GM21619 (cell line): Measurements from ENCODE around the gene FLT3.
"Not testable (repeated sequence)": the region's sequence is repeated elsewhere in the genome, so short reads cannot be mapped to it uniquely, and the experiment has no call there.

Experiments used
- ATAC-seq: cut with Tn5 transposase; IDR thresholded peaks from one replicate; pipeline ENCODE4 v1.9.1; 2021; ENCODE audit not compliant: unreplicated experiment

Gene FLT3

DNA sequence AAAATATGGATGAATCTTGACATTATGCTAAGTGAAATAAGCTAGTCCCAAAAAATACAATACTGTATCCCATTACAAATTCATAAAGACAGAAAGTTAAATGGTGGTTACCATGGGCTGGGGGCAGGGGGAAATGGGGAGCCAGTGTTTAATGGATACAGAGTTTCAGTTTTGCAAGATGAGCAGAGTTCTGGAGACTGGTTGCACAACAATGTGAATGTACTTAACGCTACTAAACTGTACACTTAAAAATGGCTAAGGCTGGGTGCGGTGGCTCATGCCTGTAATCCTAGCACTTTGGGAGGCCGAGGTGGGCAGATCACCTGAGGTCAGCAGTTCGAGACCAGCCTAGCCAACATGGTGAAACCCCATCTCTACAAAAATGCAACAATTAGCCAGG, 1.5 kb upstream of the FLT3 start:
- ATAC-seq: not testable (repeated sequence)

DNA sequence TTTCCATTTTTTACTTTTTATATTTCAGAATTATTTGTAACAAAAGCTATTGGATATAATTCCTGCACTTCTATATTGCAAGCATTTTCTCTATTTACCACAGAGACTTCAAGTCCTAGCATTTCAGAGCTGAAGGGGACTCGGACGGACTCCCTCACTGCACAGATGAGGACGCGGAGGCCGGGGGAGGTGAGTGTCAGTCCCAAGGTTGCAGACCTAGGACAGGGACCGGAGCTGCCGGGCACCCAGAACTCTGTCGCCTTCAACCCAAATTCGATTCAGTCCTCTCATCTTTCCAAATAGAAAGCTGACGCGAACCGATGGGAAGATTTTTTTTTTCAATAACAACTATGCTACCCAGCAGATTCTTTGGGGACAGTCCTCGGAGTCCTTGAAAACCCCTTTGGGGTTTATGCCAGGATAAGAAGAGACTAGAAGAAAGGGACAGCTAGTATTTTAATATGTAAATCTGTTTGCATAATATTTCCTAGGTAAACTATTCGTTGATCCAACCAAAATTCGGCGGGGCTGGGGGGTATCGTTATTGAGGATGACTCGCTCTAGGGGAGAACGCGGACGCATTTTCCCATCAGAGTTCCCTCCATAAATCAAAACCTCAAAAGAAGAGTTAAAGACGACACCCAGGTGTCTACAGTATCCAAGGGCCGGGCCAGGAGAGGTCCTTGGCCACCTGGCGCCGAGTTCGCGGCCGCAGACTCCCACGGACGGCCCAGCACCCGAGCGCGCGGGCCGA, 803 bp downstream of the FLT3 start:
- ATAC-seq: no peak

DNA sequence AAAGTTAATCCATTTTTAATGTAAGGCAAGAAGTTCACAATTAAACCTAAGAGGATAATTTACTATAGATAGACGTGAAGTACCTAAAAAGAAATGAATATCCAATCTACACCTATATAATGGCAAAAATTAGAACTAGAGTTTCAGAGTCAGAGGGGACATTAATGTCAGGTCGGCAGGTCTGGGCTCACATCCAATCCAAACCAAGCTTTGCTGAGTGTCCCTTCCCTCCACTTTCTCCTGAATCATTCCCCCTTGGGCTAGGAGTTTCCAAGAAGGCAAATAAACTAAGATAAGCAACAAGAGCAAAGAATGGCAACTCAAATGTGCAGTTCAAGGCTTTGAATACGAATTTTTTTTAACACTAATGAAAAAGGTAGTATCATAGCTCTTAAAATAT, 2.9 kb downstream of the FLT3 start:
- ATAC-seq: no peak

DNA sequence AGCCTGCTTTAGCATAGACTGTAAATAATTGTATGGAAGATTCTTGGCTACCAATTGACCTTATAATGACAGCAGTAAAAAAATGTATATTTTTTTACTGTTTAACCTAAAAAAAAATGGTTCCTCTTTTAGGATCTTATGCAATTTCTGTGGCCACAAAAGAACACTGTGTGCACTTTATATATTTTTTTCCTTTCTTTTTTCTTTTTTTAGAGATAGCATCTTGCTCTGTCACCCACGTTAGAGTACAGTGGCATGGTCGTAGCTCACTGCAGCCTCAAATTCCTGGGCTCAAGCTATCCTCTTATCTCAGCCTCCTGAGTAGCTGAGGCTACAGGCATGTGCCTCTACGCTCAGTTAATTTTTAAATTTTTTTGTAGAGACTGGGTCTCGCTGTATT, 6.1 kb downstream of the FLT3 start:
- ATAC-seq: no peak

DNA sequence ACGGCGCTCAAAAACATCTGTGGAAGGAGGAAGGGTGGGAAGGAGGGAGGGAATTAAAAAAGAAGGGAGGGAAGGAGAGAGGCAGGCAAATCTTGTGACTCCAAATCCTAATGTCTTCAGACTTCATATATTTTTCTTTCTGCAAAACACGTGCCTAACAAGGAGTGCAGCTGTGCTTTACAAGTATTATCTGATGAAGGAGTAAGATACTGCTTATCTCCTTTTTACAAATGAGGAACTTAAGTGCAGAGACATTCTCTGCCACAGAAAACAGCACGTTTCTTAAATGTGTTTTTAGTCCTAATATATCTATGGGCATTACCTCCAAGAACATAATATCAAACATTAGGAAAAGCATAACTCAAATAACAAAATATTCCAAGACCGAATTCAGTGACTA, 6.5 kb downstream of the FLT3 start:
- no peak for ATAC-seq

DNA sequence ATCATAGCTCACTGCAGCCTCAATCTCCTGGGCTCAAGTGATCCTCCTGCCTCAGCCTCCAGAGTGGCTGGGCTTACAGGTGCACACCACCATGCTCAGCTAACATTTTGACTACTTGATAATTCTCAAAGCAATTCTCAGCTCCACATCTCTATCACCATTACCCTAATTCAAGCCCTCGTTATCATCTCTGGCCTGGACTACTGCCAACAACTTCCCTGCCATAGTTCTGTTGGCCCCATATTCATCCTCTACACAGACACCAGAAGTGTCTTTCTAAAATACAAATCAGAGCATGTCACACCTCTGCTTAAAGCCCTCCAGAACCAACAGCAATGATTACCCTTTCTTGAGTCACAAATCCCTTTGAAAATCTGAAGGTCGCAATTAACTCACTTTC, 7.9 kb downstream of the FLT3 start:
- ATAC-seq: no peak

DNA sequence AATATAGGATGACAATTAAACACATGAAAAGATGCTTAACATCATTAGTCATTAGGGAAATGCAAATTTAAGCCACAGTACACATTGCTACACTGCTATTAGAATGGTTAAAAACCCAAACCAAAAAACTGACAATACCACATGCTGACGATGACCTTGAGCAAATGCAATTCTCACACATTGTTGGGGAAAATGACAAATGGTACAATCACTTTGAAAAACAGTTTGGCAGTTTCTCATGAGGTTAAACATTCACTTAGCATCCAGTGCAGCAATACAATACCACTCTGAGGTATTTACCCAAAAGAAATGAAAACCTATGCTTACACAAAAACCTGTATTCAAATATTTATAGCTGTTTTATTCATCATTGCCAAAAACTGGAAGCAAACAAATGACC, 11.3 kb downstream of the FLT3 start:
- no peak for ATAC-seq

DNA sequence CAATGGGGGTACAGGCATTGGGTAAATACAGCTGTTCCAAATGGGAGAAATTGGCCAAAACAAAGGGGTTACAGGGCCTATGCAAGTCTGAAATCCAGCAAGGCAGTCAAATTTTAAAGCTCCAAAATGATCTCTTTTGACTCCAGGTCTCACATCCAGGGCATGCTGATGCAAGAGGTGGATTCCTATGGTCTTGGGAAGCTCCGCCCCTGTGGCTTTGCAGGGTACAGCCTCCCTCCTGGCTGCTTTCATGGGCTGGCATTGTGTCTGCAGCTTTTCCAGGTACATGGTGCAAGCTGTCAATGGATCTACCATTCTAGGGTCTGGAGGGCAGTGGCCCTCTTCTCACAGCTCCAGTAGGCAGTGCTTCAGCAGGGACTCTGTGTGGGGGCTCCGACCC, 22.6 kb downstream of the FLT3 start:
- ATAC-seq: not testable (repeated sequence)

DNA sequence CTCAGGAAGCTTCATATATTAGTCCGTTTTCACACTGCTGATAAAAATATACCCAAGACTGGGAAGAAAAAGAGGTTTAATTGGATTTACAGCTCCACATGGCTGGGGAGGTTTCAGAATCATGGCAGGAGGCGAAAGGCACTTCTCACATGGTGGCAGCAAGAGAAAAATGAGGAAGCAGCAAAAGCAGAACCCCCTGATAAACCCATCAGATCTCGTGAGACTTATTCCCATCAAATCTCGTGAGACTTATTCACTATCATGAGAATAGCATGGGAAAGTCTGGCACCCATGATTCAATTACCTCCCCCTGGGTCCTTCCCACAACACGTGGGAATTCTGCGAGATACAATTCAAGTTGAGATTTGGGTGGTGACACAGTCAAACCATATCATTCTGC, 23.1 kb downstream of the FLT3 start:
- ATAC-seq: no peak

DNA sequence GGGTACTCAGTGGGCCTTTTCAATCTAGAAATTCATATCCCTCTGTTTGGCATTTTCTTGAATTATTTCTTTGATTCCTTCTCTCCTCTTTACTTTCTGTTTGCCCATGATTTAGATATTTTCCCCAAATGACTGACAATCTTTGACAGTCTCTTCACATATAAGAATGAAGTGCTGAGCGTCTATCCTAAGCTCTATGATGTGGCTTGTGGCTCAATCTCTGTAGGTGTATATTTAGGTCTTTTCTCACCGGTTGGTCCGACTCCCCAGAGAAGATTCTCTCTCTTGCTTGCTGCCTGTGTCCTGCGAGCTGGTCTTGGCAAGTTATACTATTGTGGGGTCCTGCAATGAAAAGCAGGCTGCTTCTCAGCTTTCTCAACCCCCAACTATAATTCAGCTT, 29.0 kb downstream of the FLT3 start:
- ATAC-seq: no peak

DNA sequence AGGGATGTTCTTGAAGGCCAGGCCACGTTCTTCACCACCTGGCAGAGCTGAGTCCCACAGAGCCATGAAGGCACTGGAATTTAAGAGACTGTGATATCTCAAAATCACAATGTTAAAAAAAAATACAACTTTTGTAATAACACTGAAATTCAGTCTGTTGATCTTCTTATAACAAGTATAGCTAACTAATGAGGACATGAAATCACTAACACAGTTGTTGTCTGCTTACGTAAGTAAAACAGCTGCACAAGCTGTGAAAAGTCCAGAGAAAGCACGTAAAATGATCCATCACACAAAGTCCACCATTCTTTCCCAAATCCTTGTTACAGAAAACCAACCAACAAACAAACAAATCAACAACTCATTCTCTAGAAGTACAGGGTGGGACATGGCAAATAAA, 32.9 kb downstream of the FLT3 start:
- ATAC-seq: no peak

DNA sequence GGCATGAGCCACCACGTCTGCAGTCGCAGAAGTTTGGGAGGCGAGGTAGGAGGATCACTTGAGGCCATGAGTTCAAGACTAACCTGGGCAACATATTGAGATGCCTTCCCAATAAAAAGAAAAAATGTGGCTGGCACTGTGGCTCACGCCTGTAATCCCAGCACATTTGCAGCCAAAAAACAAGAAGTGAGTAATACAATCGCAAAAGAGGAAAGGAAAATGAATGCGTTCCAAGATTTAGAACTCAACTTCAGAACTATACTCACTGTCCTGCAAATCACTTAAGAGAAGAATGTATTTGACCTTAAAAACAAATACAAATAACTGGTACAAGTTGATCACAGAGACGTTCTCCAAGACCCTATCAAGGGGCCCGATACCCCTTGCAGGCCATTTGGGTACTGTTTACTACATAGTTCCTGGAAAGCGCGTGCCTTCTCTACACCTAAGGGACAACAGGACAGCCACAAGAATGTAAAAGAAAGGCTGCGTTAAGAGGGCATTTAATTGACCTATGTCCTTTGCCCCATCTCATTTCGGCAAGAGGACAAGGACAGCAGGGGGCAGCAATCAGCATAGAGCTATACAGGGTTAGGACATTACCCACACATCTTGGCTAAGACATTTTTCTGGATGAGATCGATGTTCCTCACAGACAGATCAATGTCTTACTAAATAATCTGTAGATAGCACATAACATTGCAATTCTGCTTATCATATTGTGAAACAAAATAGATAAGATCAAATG, 41.3 kb downstream of the FLT3 start:
- no peak for ATAC-seq

DNA sequence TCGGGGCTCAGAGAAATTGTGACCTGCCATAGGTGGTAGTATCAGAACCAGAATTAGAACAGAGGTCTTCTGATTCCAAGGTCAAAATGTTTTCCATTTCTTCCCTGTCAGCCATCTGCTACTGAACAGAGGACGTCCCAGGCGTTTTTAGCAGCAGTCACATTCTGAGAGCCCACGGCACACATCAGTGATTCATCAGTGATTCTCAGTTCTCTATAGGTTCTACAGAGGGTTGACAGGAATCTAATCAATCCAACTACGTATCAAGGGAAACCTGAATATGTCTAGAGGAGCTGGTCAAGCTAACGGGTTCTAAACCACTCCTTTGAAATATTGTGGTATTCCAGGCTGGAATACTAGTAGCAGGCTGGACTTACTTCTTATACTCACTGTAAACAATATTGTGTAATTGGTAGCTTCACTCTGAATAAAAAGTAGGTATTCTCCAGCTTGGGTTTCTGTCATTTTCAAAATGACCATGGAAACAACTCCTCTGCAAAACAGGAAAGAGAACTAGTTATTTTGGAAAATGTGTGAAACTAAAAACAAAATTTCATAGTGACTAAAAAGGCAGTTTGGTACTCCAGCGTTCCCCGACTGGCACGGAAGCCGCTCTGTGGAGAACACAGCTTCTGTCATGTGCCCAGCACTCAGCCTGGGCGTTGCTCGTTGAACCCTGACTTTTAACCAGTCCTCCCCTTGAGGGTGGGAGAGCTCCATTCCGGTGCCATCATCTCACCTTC, 43.2 kb downstream of the FLT3 start:
- peak; percentile 68 for ATAC-seq

DNA sequence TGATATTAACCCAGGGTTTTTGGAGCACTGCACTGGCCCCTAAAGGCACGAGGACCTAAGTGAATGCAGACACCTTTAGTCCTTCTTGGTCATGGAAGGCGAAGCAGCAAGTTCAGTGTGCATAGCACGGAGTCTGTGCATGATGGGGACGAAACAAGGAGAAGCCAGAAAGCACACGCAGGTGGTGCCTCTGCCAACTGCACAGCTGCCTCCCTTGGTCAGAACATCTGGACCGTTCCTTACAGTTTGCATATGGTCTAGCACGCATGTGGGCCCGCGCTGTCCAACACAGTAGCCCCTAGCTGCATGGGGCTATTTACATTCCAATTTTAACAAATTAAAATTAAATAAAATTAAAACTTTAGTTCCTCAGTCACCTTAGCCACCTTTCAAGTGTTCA, 44.0 kb downstream of the FLT3 start:
- no peak for ATAC-seq

DNA sequence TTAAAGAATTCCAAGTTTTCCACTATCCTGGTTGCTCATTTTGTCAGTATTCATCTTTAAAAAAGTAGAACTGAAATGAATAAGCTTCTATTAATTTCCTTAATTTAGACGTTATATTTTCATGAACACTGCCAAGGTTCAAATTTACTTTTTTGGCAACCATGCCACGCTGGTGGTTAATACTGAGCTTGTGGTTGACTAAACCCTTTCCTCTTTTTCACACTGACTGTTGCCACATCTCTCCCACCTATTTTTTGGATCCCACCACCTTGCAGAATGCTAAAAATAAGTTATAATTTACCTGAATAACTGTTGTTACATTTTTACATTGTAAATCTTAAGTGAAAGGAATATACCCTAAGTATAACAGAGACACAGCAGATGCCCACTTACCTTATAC, 45.0 kb downstream of the FLT3 start:
- no peak for ATAC-seq

DNA sequence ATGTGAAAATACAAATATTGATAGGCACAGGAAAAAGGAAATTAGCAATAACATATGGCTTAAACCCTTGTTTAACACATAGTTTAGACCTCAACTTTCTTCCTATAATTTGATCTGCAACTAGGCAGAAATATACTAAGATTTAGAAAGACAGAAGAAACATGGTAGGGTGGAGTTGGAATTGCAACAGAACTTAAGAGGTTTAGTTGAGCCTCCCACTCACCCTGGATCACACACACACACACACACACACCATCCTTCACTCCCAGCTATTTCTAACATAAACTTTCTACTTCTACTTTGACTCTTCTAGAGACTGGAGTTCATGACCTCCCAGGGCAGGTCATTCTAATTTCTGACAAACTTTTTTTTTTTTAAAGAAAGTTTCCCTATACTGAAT, 47.4 kb downstream of the FLT3 start:
- ATAC-seq: no peak

DNA sequence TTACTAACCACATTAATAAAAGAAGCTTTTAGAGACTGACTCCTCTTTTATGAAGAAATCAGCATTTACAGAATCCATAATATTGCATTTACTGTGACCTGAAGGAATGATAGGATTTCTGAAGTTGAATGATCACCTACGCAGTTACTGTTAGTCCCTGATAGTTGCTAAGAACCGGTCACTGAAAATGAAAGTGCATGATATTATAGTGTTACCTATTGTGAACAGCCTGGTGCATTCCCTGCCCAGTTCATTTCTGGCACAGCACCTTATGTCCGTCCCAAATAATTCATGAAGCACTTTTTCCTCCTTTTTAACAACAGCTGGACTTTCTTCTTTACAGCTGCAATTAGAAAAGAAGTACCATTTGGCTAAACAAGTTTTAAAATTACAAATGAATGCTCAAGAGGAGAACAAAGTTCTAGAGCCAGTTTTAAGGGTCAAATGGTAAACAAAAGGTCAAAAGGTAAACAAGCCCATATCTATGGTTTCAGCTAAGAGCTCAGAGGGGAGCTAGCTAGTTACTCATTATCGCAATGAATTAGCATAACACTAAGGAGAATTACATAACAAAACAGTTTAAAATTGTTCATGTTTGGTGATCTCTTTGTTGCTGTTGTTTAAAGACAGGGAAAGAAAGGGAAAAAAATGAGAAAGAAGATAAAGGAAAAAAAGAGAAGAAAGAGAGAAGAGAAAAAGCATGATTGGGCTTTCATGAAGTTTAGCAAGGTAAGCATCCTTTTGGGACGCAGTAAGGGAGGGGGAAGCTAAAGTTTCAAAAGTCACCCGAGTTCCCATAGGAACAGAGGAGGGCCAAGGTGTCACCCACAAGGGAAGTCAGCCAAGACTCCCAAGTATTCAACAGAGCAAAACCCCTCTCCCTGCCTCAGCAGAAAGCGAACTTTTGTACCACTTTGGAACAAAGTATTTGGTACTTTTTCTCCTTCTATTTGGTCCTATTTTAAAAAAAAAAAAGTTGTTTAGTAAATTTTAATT, 50.2 kb downstream of the FLT3 start:
- ATAC-seq: peak; percentile 31

DNA sequence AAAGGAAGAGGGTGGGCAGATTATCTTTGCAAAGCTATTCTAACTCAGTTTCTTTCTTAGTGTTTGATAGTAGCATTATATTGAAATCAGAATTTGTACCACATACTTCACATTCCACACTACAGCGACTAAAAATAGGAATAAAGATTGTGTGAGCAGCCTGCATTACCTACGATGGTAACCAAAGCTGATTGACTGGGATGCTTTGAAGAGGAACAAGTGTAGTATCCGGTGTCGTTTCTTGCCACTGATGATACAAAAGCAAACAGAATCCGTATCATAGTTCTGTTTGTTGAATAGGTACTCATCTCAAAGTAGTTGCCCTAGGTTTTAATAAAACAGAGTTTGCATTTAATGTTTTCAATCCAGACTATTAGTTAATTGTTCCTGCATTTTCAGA, 51.2 kb downstream of the FLT3 start:
- ATAC-seq: no peak

DNA sequence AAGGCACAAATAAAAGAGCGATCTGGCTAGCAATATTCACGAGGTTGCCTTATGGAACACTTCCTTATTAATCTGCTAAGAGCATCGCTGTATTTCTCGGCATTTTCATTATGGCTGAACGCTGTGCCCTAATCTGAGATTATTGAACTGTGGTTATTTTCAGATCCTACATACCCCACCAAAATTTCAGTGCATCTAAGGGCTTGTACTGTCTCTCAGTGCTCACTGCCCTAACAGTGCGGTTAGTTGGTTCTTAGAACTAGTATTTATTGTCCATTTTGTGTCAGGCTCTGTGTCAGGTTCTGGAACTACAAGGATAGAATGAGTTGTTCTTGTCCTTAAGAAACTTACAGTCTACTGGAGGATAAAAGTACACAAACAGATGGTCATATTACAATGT, 51.6 kb downstream of the FLT3 start:
- no peak for ATAC-seq

DNA sequence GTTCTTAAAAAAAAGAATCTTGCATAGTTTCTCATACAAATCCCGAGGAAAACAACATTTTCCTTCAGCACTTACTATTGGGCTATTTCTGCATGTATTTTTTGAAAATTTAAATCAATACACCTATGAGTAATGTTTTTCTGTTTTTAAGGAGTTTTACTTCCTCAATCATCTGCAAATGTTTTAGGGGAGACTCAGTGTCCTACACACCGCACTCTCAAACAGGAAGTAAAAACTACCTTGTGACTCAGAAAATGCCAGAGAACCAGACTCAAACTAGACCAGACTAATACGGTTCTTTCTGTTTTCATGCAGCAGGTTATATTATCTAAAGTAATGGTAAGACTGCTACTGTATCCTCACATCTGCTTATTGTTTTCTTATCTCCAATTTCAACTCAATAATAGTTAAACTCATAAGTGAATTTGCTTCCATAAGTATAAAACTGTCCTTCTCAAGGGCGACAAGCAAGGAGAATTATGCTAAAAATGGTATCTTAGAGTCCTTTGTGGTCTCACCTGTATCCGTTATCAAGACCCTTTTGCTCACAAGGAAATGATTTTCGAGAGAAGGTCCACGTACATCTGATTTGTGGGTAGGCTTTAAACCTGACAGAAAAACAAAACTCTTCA, 52.5 kb downstream of the FLT3 start:
- peak; percentile 83 for ATAC-seq
